Right atrium auricular region (tissue), 2 donors: ENCODE results near the gene ERVV-1. TPM values are rescaled to one million over a fixed set of nuclear protein-coding genes. Genes with fewer than 3 reads are reported as not detected.
"Not testable (repeated sequence)": the region's sequence is repeated elsewhere in the genome, so short reads cannot be mapped to it uniquely, and the experiment has no call there.

Experiments used
- DNase-seq: peaks from one replicate; pipeline ENCODE4 v3.0.0-alpha.2; 2019; ENCODE audit warnings: low spot score
- H3K27ac ChIP-seq, 2 donors: fragments of 200-600 bp; sonication (generic); 1 replicate in 1 of 2; 2 replicates in 1 of 2; pipeline ENCODE4 v1.5.1; 2016 to 2019
- H3K27me3 ChIP-seq, 2 donors: fragments of 200-600 bp; sonication (generic); one replicate each; pipeline versions ENCODE4 v1.5.1 to v1.6.0; 2017 to 2019
- H3K36me3 ChIP-seq: fragments of 200-600 bp; sonication (generic); one replicate; pipeline ENCODE4 v1.5.1; 2016
- H3K4me1 ChIP-seq, 2 donors: fragments of 200-600 bp; sonication (generic); one replicate each; pipeline versions ENCODE4 v1.5.1 to v1.6.0; 2017 to 2019
- H3K4me3 ChIP-seq, 2 donors: fragments of 200-600 bp; sonication (generic); 1 replicate in 1 of 2; 2 replicates in 1 of 2; pipeline ENCODE4 v1.5.1; 2017 to 2019; ENCODE audit warnings: mild to moderate bottlenecking in 1 of 2, moderate library complexity in 1 of 2
- H3K9me3 ChIP-seq, 2 donors: fragments of 200-600 bp; sonication (generic); one replicate each; pipeline ENCODE4 v1.5.1; 2019
- CTCF ChIP-seq, 2 donors: fragments of 200-600 bp; sonication (generic); IDR thresholded peaks; one replicate each; pipeline ENCODE4 v1.5.1; 2019; ENCODE audit warnings: antibody characterized with exemption in 2 of 2
- total RNA-seq, 2 donors: library from RNA; depleted of rRNA; stranded (reverse); fragments of >200 nt; gene quantifications; one replicate each; pipeline ENCODE4 v1.1.0, GENCODE V29; 2016

Gene ERVV-1
- total RNA-seq, 2 donors from 2014 or later = not detected

DNA sequence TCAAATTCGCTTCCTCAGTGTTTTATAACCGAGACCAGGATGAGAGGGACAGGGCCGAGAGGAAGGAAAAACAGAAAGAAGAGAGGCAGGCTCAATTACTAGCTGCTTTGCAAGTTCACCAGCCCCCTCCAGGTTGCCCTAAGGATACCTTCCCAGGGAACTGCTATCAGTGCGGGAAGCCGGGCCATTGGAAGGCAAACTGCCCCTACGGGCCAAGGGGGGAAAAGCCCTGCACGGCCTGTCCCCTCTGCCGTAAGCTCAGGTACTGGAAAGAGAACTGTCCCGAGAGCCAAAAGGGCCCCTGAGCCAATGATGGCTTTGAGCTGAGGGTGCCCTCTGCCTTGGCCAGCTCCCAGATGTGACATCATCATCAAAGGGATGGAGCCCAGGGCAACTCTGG is 3.2 kb upstream of the ERVV-1 start:
- no peaks in the 10 kb centered on the region for H3K4me1 ChIP-seq
- H3K36me3 ChIP-seq = no peaks in the 10 kb centered on the region
- H3K27ac ChIP-seq = no peak overlapping the region
- no peak for TF ChIP-seq CTCF (IDR thresholded peaks at IDR 0.05)
- H3K27me3 ChIP-seq = no peaks in the 10 kb centered on the region
- H3K4me3 ChIP-seq = no peak overlapping the region
- no peaks in the 10 kb centered on the region for H3K9me3 ChIP-seq
- DNase-seq = no peak

GRCh38 chr19:53012006-53012405 is 1.7 kb upstream of the ERVV-1 start:
- TF ChIP-seq CTCF (IDR thresholded peaks at IDR 0.05) = no peak
- Histone ChIP-seq H3K4me1 (no peaks in the 10 kb centered on the region), H3K9me3 (no peaks in the 10 kb centered on the region), H3K27ac (no peak overlapping the region), H3K27me3 (no peaks in the 10 kb centered on the region), H3K4me3 (no peak overlapping the region), H3K36me3 (no peaks in the 10 kb centered on the region)
- no peak for DNase-seq

- Histone ChIP-seq H3K4me1 (no peaks in the 10 kb centered on the region), H3K9me3 (no peaks in the 10 kb centered on the region), H3K27me3 (no peaks in the 10 kb centered on the region), H3K4me3 (no peak overlapping the region), H3K36me3 (no peaks in the 10 kb centered on the region), H3K27ac (no peak overlapping the region)
- no peak for TF ChIP-seq CTCF (IDR thresholded peaks at IDR 0.05)
- DNase-seq = no peak
Observed at GRCh38 chr19:53015159-53015558, 1.4 kb downstream of the ERVV-1 start.

- TF ChIP-seq CTCF (IDR thresholded peaks at IDR 0.05) = no peak
- DNase-seq = no peak
- peaks cover 0 to 4% of the 10 kb centered on the region in 2 donors for H3K9me3 ChIP-seq
- H3K27ac ChIP-seq = no peak overlapping the region
- no peaks in the 10 kb centered on the region for H3K4me1 ChIP-seq
- H3K4me3 ChIP-seq = no peak overlapping the region
- no peaks in the 10 kb centered on the region for H3K36me3 ChIP-seq
- H3K27me3 ChIP-seq = no peaks in the 10 kb centered on the region
Observed at GRCh38 chr19:53015730-53016129, 2.0 kb downstream of the ERVV-1 start.

GRCh38 chr19:53019684-53020083 is 6.0 kb downstream of the ERVV-1 start:
- Histone ChIP-seq H3K36me3 (no peaks in the 10 kb centered on the region), H3K9me3 (peaks cover 0 to 11% of the 10 kb centered on the region in 2 donors), H3K4me1 (no peaks in the 10 kb centered on the region), H3K27ac (no peak overlapping the region), H3K4me3 (no peak overlapping the region), H3K27me3 (no peaks in the 10 kb centered on the region)
- no peak for TF ChIP-seq CTCF (IDR thresholded peaks at IDR 0.05)
- DNase-seq = no peak

DNA sequence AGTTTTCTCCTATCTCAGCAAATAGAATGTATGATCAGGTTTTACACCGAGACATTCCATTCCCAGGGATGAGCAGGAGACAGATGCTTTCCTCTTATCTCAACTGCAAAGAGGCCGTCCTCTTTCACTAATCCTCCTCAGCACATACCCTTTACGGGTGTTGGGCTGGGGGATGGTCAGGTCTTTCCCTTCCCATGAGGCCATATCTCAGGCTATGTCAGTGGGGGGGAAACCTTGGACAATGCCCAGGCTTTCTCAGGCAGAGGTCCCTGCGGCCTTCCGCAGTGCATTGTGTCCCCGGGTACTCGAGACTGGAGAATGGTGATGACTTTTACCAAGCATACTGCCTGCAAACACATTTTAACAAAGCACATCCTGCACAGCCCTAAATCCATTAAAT is 14.6 kb downstream of the ERVV-1 start:
- H3K27ac ChIP-seq, H3K4me1 ChIP-seq, H3K4me3 ChIP-seq, DNase-seq, H3K36me3 ChIP-seq, H3K27me3 ChIP-seq, H3K9me3 ChIP-seq: not testable (repeated sequence)
